Stomach (tissue), 4 donors: ENCODE results near the gene BAG1.
A peak's percentile ranks its signal among the peaks of the same experiment; 100 is the strongest.

Experiments
- CTCF ChIP-seq, 7 experiments: fragments of 450-650 bp in 4 of 7; fragments of 200-600 bp in 3 of 7; sonication (generic) in 3 of 7; IDR thresholded peaks; one replicate each; pipeline ENCODE4 v1.5.1; 2016 to 2019; ENCODE audit warnings: antibody characterized with exemption in 7 of 7, control low read depth in 2 of 7, mild to moderate bottlenecking in 1 of 7
- EP300 ChIP-seq: sonication (generic); formaldehyde crosslinking; IDR thresholded peaks from one replicate; pipeline ENCODE4 v1.6.1; 2017; ENCODE audit warnings: antibody characterized with exemption
- POLR2A ChIP-seq, 4 donors: fragments of 450-650 bp; IDR thresholded peaks; one replicate each; pipeline ENCODE4 v1.6.1; 2016; ENCODE audit warnings: antibody characterized with exemption in 4 of 4, control low read depth in 2 of 4, mild to moderate bottlenecking in 1 of 4, moderate library complexity in 1 of 4

- TF ChIP-seq POLR2A (IDR thresholded peaks at IDR 0.05), result peak in 1 of 4 donors; percentile 16
- no peak for TF ChIP-seq CTCF (IDR thresholded peaks at IDR 0.05)
- no peak for TF ChIP-seq EP300
These were observed 830 bp upstream of the BAG1 start for GRCh38 chr9:33265211-33265865.
